ENCODE results near the gene NACA.

NACA gene

GRCh38 chr12:56687223-56688128 is 37.6 kb downstream of the NACA start:
- DNase-seq = peak; percentile 56

- DNase-seq = no peak
Observed at GRCh38 chr12:56684745-56685359, 40.2 kb downstream of the NACA start.

DNA sequence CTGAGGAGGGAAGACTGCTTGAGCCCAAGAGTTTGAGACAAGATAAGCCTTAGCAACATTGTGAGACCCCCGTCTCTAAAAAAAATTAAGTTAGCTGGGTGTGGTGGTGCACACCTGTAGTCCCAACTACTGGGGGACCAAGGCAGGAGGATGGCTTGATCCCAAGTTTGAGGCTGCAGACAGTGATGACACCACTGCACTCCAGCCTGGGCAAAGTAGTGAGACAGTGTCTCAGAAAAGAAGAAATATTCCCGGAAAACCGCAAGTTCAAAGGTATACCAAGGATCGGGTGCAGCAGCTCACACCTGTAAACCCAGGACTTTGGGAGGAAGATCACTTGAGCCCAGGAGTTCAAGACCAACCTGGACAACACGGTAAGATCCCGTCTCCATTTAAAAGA is 42.8 kb downstream of the NACA start:
- DNase-seq = no peak

DNA sequence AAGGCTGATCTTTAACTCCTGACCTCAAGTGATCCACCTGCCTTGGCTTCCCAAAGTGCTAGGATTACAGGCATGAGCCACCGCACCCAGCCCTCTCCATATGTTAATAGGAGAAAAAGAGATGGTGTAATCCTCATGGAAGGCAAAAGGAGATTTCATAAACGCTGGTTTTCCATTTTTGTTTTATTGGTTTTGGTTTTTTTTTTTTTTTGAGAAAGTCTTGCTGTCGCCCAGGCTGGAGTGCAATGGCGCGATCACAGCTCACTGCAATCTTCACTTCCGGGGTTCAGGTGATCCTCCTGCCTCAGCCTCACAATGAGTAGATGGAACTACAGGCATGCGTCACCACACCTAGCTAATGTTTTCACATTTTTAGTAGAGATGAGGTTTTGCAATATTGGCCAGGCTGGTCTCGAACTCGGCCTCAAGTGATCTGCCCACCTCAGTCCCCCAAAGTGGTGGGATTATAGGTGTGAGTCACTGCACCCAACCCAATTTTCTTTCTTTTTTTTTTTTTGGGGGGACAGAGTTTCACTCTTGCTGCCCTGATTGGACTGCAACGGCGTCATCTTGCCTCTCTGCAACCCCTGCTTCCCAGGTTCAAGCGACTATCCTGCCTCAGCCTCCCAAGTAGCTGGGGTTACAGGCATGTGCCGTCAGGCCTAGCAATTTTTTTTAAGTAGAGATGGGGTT is 45.1 kb downstream of the NACA start:
- no peak for DNase-seq

- no peak for DNase-seq
Observed at GRCh38 chr12:56678852-56679251, 46.2 kb downstream of the NACA start.

- DNase-seq = no peak
Observed at GRCh38 chr12:56677680-56678079, 47.4 kb downstream of the NACA start.

DNA sequence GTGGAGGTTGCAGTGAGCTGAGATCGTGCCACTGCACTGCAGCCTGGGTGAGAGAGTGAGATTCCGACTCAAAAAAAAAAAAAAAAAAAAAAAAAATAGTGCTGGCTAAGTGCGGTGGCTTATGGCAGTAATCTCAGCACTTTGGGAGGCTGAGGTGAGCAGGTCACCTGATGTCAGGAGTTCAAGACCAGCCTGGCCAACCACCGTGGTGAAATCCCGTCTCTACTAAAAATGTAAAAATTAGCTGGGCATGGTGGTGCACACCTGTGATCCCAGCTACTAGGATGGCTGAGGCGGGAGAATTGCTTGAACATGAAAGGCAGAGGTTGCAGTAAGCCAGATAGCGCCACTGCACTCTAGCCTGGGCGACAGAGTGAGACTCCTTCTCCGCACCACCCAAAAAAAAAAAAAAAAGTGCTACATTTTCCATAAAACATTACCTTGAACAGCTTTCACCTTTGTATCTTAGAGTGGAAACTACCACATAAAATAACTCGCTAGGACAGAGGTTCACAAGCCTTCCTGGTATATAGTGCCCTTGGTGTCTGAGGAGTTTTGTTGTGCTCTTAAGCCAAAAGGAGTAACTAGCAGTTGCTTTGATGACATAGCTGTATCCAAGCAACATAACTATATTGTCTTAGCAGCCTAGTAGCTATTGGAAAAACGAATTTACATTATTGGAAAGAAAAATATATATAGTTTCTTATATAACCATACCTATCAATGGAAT is 48.1 kb downstream of the NACA start:
- no peak for DNase-seq

- no peak for DNase-seq
Observed at GRCh38 chr12:56671608-56672007, 53.5 kb downstream of the NACA start.

- DNase-seq = no peak
Observed at GRCh38 chr12:56670836-56671235, 54.3 kb downstream of the NACA start.

GRCh38 chr12:56668197-56668457 is 57.0 kb downstream of the NACA start:
- no peak for DNase-seq
